GM12878 (cell line): Measurements from ENCODE around the gene THNSL1.

ENCODE experiments used
- CBFB ChIP-seq: IDR thresholded peaks from 2 replicates; pipeline ENCODE4 v1.6.1; 2016; ENCODE audit warnings: antibody characterized with exemption, low read depth
- CTCF ChIP-seq, 3 experiments: IDR thresholded peaks in 2 of 3; conservative IDR thresholded peaks in 1 of 3; 2 replicates each; pipeline ENCODE4 v1.5.1; 2011; ENCODE audit warnings: low read depth in 3 of 3, low read length in 3 of 3, mild to moderate bottlenecking in 3 of 3, control low read depth in 2 of 3, moderate library complexity in 2 of 3, inconsistent platforms in 1 of 3, mixed read lengths in 1 of 3; ENCODE audit not compliant: control insufficient read depth in 2 of 3, insufficient read depth in 1 of 3; ENCODE audit errors: extremely low read depth in 1 of 3
- EZH2 ChIP-seq: IDR thresholded peaks from 2 replicates; pipeline ENCODE4 v1.6.1; 2012; ENCODE audit warnings: low read depth, mild to moderate bottlenecking, control low read depth, inconsistent platforms, low read length, borderline replicate concordance; ENCODE audit not compliant: control insufficient read depth
- JUND ChIP-seq: IDR thresholded peaks from 2 replicates; pipeline ENCODE4 v1.6.1; 2012; ENCODE audit warnings: low read depth, mild to moderate bottlenecking, low read length, improper control_type of control experiment, moderate library complexity
- PAX5 ChIP-seq: IDR thresholded peaks from 2 replicates; pipeline ENCODE4 v1.6.1; 2011; ENCODE audit warnings: low read depth, low read length, borderline replicate concordance
- POLR2A ChIP-seq: IDR thresholded peaks from 2 replicates; pipeline ENCODE4 v1.6.1; 2011; ENCODE audit warnings: low read depth, mild to moderate bottlenecking, low read length
- RAD21 ChIP-seq: IDR thresholded peaks from 2 replicates; pipeline ENCODE4 v1.6.1; 2011; ENCODE audit warnings: mild to moderate bottlenecking, low read depth, low read length, moderate library complexity; ENCODE audit not compliant: insufficient read depth
- SMAD1 ChIP-seq: fragments of 450-650 bp; IDR thresholded peaks from 2 replicates; pipeline ENCODE4 v1.6.1; 2018; ENCODE audit warnings: mild to moderate bottlenecking, low read depth; ENCODE audit not compliant: partially characterized antibody
- ZNF24 ChIP-seq: fragments of 450-650 bp; IDR thresholded peaks from 2 replicates; pipeline ENCODE4 v1.6.1; 2017; ENCODE audit warnings: antibody characterized with exemption, mild to moderate bottlenecking
- ZNF384 ChIP-seq: IDR thresholded peaks from 2 replicates; pipeline ENCODE4 v1.6.1; 2012; ENCODE audit warnings: low read depth, mild to moderate bottlenecking, low read length, improper control_type of control experiment, borderline replicate concordance

DNA sequence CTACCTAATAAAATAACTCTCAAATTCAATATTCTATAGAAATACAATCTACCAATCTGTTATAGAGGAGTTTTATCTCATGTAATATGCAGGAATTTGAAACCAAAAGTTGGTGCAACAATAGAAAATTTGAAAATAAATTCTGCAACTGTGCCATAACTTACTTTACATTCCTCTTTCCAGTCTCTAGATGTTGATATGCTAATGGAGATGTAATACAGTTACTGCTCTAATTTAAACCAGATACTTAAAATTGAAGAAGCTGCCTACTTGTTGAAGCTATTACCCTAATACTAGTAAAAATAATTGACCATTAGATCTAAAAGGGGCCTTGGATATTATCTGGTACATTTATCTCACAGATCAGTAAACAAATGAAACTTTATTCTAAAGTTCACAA is 1.8 kb upstream of the THNSL1 start:
- TF ChIP-seq ZNF384: no peak
- TF ChIP-seq PAX5: no peak
- TF ChIP-seq CTCF (IDR thresholded peaks at IDR 0.05 in 2 of 3, conservative IDR thresholded peaks at IDR 0.05 in 1 of 3; ENCODE audit: control insufficient read depth in 2 of 3, extremely low read depth in 1 of 3, insufficient read depth in 1 of 3, low read depth in 3 of 3, low read length in 3 of 3): no peak
- TF ChIP-seq POLR2A: no peak
- TF ChIP-seq SMAD1: no peak
- TF ChIP-seq RAD21: no peak
- no peak for TF ChIP-seq JUND
- no peak for TF ChIP-seq EZH2
- TF ChIP-seq ZNF24: no peak
- TF ChIP-seq CBFB: no peak
